HL-60 (cell line): Measurements from ENCODE around the gene CANX.

Experiments
- DNase-seq, 2 experiments: peaks; one replicate each; pipeline ENCODE4 v3.0.0-alpha.2; 2010 to 2020; ENCODE audit warnings: low read depth in 1 of 2, low spot score in 1 of 2
- H3K27ac ChIP-seq: fragments of 250-450 bp; sonication (Bioruptor Pico); replicated peaks from 2 replicates; pipeline ENCODE4 v1.5.1; 2020; ENCODE audit warnings: mild to moderate bottlenecking, moderate library complexity
- H3K27me3 ChIP-seq: fragments of 250-450 bp; sonication (Bioruptor Pico); 2 replicates; pipeline ENCODE4 v1.5.1; 2021; ENCODE audit warnings: mild to moderate bottlenecking, moderate library complexity; ENCODE audit not compliant: insufficient read depth, poor library complexity, severe bottlenecking
- H3K4me3 ChIP-seq: replicated peaks from 2 replicates; pipeline ENCODE4 v1.5.1; 2011; ENCODE audit warnings: mild to moderate bottlenecking, control low read depth, low read length; ENCODE audit not compliant: insufficient read depth
- GABPA ChIP-seq: IDR thresholded peaks from 2 replicates; pipeline ENCODE4 v1.6.1; 2012; ENCODE audit warnings: low read depth
- POLR2AphosphoS5 ChIP-seq: IDR thresholded peaks from 2 replicates; pipeline ENCODE4 v1.6.1; 2012; ENCODE audit warnings: low read depth
- SPI1 ChIP-seq: IDR thresholded peaks from 2 replicates; pipeline ENCODE4 v1.6.1; 2012; ENCODE audit warnings: low read depth, mild to moderate bottlenecking, borderline replicate concordance
- TF ChIP-seq, protein P1 (sequence below): IDR thresholded peaks from 2 replicates; pipeline ENCODE4 v1.6.1; 2012; ENCODE audit warnings: low read depth; ENCODE audit not compliant: insufficient replicate concordance
- TF ChIP-seq, protein P2 (sequence below): IDR thresholded peaks from one replicate; pipeline ENCODE4 v1.5.1; 2011; ENCODE audit warnings: low read length, control low read depth, inconsistent platforms; ENCODE audit not compliant: insufficient read depth

The CANX gene

DNA sequence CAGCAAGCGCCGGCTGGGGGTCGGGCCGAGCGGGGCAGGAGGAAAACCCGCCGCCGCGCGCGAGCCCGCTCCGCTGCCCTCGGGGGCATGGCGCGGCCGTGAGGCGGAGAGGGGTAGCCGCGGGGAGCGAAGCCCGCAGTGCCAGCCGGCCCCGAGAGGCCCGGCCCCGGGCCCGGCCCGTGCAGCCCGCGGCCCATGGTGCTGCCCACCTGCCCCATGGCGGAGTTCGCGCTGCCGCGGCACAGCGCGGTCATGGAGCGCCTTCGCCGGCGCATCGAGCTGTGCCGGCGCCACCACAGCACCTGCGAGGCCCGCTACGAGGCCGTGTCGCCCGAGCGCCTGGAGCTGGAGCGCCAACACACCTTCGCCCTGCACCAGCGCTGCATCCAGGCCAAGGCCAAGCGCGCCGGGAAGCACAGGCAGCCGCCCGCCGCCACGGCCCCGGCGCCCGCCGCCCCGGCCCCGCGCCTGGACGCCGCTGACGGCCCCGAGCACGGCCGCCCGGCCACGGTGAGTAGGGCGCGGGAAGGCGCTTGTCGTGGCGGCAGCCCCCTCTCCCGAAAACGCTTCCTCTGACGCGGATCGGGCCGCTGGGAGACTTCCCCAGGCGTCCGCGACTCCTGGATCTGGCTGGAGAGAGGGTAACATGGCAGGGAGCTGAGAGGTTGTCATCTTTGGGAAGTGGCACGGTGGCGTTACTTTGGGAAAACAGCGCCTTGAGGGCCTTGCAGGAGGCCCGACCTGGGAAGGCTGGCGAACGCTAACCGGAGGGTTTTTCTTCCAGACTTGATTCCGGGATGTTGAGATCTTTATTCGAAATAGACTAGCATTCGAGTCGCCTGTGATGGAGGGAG, 34.4 kb downstream of the CANX start:
- peak overlapping the region; percentile 79 for H3K27ac ChIP-seq
- H3K27me3 ChIP-seq = no peaks in the 10 kb centered on the region
- H3K4me3 ChIP-seq = peak overlapping the region; percentile 82
- TF ChIP-seq GABPA (no peak), POLR2AphosphoS5 (no peak), SPI1 (no peak)
- TF ChIP-seq, protein P1, sequence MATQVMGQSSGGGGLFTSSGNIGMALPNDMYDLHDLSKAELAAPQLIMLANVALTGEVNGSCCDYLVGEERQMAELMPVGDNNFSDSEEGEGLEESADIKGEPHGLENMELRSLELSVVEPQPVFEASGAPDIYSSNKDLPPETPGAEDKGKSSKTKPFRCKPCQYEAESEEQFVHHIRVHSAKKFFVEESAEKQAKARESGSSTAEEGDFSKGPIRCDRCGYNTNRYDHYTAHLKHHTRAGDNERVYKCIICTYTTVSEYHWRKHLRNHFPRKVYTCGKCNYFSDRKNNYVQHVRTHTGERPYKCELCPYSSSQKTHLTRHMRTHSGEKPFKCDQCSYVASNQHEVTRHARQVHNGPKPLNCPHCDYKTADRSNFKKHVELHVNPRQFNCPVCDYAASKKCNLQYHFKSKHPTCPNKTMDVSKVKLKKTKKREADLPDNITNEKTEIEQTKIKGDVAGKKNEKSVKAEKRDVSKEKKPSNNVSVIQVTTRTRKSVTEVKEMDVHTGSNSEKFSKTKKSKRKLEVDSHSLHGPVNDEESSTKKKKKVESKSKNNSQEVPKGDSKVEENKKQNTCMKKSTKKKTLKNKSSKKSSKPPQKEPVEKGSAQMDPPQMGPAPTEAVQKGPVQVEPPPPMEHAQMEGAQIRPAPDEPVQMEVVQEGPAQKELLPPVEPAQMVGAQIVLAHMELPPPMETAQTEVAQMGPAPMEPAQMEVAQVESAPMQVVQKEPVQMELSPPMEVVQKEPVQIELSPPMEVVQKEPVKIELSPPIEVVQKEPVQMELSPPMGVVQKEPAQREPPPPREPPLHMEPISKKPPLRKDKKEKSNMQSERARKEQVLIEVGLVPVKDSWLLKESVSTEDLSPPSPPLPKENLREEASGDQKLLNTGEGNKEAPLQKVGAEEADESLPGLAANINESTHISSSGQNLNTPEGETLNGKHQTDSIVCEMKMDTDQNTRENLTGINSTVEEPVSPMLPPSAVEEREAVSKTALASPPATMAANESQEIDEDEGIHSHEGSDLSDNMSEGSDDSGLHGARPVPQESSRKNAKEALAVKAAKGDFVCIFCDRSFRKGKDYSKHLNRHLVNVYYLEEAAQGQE = no peak
- TF ChIP-seq, protein P2, sequence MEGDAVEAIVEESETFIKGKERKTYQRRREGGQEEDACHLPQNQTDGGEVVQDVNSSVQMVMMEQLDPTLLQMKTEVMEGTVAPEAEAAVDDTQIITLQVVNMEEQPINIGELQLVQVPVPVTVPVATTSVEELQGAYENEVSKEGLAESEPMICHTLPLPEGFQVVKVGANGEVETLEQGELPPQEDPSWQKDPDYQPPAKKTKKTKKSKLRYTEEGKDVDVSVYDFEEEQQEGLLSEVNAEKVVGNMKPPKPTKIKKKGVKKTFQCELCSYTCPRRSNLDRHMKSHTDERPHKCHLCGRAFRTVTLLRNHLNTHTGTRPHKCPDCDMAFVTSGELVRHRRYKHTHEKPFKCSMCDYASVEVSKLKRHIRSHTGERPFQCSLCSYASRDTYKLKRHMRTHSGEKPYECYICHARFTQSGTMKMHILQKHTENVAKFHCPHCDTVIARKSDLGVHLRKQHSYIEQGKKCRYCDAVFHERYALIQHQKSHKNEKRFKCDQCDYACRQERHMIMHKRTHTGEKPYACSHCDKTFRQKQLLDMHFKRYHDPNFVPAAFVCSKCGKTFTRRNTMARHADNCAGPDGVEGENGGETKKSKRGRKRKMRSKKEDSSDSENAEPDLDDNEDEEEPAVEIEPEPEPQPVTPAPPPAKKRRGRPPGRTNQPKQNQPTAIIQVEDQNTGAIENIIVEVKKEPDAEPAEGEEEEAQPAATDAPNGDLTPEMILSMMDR = no peak
- DNase-seq = peak in 1 of 2 experiments; percentile 25

DNA sequence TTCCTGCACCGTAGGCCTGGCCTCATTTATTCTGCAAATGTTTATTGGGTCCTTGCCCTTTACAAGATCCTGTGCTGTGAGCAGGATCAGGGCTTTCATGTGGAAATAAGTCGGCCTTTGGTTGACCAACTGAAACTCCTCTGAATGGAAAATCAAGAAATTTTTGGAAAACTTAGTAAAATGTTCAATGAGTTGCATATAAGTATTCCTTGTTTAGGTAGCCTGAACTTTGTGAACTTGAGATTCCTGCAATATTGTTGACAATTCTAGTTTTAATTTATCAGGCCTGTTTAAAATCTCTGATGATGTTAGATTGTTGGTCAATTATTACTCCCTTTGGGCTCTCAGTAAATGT, 35.0 kb downstream of the CANX start:
- DNase-seq = no peak
- no peak for TF ChIP-seq POLR2AphosphoS5
- TF ChIP-seq, protein P1 = no peak
- no peak for TF ChIP-seq GABPA
- TF ChIP-seq SPI1 = no peak
- TF ChIP-seq, protein P2 = no peak
- H3K4me3 ChIP-seq = peak overlapping the region; percentile 82
- H3K27me3 ChIP-seq = no peaks in the 10 kb centered on the region
- H3K27ac ChIP-seq = peak overlapping the region; percentile 79

DNA sequence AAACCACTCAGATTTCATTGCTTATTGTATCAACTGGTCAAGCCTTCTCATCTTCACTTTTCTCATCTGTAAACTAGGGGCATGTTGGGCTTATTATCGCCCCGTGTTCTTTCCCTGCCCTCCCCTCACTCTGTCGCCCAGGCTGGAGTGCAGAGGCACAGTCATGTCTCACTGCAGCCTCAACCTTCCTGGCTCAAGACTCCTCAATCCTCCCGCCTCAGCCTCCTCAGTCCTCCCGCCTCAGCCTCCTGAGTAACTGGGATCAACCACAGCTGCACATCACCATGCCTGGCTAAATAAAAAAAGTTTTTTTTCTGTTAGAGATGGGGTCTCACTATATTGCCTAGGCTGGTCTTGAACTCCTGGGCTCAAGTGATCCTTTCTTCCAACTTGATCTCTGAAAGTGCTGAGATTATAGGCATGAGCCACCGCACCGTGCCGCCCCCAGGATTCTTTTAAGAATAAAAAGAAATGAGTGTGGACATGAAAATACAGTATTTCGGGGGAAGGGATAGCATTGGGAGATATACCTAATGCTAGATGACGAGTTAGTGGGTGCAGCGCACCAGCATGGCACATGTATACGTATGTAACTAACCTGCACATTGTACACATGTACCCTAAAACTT, 35.9 kb downstream of the CANX start:
- no peak overlapping the region for H3K27ac ChIP-seq
- TF ChIP-seq, protein P2 = no peak
- TF ChIP-seq POLR2AphosphoS5 = no peak
- no peak for TF ChIP-seq SPI1
- TF ChIP-seq, protein P1 = no peak
- no peak for TF ChIP-seq GABPA
- H3K4me3 ChIP-seq = peak overlapping the region; percentile 82
- no peak for DNase-seq
- no peaks in the 10 kb centered on the region for H3K27me3 ChIP-seq
